AG04449 (cell line): Measurements from ENCODE around the gene ENAM.

Experiments
- CTCF ChIA-PET: fragments of 350-600 bp; formaldehyde crosslinking; extraction: SDS; loops from one replicate; lab custom pipeline; 2021; ENCODE audit warnings: antibody characterized with exemption; lab: Yijun Ruan, JAX
- POLR2A ChIA-PET: fragments of 400-600, 350-600 bp; formaldehyde crosslinking; extraction: SDS; loops from one replicate; lab custom pipeline; 2020; ENCODE audit warnings: antibody characterized with exemption, inconsistent platforms; lab: Yijun Ruan, JAX
- DNase-seq: peaks from one replicate; pipeline ENCODE4 v3.0.0-alpha.2; 2010; ENCODE audit warnings: low read depth, low spot score
- H3K4me3 ChIP-seq: 2 replicates; pipeline ENCODE4 v1.5.1; 2011; ENCODE audit warnings: low read depth, mild to moderate bottlenecking, control low read depth, low read length
- TF ChIP-seq, protein P1 (sequence below): IDR thresholded peaks from one replicate; pipeline ENCODE4 v1.5.1; 2011; ENCODE audit warnings: mild to moderate bottlenecking, moderate library complexity, low read length, control low read depth, inconsistent platforms; ENCODE audit not compliant: insufficient read depth; ENCODE audit errors: missing control alignments

ENAM gene

DNA sequence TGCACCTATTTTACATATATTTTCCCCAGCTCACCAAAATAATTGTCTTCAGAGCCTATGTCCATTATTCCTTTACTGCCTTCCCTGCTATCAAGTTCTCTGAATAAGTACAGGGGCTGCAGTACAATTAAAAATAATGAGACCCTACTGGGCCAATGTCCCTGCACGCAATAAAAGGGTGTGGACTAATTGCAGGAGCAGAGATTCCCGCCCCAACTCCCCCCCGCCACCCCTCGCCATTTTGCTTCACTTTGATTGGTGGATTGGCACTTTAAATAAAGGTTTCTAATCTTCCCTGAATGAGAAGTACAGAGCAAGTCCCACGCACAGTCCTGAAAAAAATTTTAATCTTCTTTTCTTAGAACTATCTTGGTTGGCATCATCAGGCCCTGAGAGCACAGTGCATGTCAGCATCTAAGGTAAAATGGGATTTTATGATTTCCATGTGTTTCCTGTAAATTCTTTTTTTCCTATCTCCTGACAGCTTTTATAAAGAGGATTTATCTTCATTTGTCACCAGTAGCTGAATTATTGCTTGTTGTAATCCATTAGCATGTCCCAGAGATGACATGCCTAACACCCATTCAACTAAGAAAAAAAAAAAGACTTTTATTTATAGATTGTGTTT, 36.5 kb upstream of the ENAM start, which contains the start of gene AMBN:
AMBN (plus strand) TSS at position 302 of the 628 bp plus-strand sequence; CDS start at position 405, 103 bp downstream.
- ChIA-PET CTCF (no interaction called here), POLR2A (no interaction called here)
- H3K4me3 ChIP-seq = no peak within 1 kb of the TSS
- DNase-seq = no peak
- TF ChIP-seq, protein P1, sequence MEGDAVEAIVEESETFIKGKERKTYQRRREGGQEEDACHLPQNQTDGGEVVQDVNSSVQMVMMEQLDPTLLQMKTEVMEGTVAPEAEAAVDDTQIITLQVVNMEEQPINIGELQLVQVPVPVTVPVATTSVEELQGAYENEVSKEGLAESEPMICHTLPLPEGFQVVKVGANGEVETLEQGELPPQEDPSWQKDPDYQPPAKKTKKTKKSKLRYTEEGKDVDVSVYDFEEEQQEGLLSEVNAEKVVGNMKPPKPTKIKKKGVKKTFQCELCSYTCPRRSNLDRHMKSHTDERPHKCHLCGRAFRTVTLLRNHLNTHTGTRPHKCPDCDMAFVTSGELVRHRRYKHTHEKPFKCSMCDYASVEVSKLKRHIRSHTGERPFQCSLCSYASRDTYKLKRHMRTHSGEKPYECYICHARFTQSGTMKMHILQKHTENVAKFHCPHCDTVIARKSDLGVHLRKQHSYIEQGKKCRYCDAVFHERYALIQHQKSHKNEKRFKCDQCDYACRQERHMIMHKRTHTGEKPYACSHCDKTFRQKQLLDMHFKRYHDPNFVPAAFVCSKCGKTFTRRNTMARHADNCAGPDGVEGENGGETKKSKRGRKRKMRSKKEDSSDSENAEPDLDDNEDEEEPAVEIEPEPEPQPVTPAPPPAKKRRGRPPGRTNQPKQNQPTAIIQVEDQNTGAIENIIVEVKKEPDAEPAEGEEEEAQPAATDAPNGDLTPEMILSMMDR = no peak

DNA sequence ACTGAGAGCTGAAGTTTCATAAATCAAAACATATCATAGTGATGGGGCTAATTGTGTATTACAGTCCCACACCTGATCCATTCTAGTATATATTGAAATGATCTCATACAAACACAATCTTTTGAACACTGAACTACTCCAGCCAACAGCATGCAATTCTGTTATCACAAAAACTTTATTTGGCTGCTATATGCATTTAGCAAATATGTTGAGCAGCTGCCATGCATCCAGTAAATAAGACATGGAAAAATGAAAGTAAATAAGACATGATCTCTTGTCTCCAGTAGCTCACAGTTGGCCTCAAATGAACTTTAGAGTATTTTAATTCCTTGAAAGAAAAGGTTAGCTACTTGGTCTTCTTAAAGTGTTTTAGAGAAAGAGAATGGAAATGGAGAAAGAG, 34.3 kb upstream of the ENAM start:
- POLR2A ChIA-PET = no interaction called here
- TF ChIP-seq, protein P1 = no peak
- no peak overlapping the region for H3K4me3 ChIP-seq
- no peak for DNase-seq
- CTCF ChIA-PET = interaction anchor here (0.6 kb wide), 1 partner anchor 159 kb away, joined by 3 read pairs; no protein-coding TSS in a partner anchor

DNA sequence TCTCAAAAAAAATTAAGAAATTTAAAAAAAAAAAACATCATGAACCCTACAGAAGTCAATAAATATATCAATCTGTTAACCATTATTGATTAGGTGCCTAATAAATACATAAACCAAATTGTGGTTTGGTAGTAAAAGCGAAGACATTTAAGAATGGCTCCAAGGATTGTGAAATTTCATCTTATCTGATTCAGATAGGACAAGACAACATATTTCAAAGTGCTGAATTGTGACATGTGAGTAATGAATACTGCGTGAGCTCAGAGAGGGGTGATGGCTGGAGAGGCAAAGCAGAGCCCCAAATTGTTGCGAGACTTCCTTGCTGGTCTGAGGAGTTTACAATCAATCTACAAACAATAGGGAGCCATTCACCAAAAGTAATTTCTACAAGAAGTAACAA, 28.2 kb upstream of the ENAM start:
- TF ChIP-seq, protein P1 = no peak
- POLR2A ChIA-PET = no interaction called here
- CTCF ChIA-PET = interaction anchor here (0.7 to 2.1 kb wide), 4 partner anchors 28 to 1112 kb away, joined by 3 to 10 read pairs (median 3); partner anchors contain the start of gene MOB1B

DNA sequence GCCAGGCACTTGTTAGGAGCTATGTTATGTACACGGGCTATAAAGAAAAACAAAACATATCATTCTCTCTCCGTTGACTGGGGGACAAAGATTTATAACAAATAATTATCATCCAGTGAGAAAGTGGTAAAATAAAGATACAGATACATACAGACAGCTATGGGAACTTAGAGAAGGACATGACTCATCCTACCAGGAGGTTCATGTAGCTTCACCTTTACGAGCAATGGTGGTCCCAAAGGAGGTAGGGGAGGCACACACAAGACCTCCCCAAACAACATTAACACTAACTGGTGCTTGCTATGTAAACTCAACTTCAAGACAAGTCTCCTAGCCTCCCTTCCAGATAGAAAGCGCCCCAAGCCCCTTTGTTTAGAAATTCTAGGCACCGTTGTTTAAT, 27.6 kb upstream of the ENAM start:
- no peak overlapping the region for H3K4me3 ChIP-seq
- TF ChIP-seq, protein P1 = no peak
- ChIA-PET POLR2A (no interaction called here), CTCF (interaction anchor here (0.7 to 2.1 kb wide), 8 partner anchors 13 to 1111 kb away, joined by 3 to 10 read pairs (median 3); partner anchors contain the start of gene MOB1B)
- no peak for DNase-seq

More for the DNA sequence above, 28.2 kb upstream of the ENAM start:
- no peak overlapping the region for H3K4me3 ChIP-seq
- DNase-seq = no peak

DNA sequence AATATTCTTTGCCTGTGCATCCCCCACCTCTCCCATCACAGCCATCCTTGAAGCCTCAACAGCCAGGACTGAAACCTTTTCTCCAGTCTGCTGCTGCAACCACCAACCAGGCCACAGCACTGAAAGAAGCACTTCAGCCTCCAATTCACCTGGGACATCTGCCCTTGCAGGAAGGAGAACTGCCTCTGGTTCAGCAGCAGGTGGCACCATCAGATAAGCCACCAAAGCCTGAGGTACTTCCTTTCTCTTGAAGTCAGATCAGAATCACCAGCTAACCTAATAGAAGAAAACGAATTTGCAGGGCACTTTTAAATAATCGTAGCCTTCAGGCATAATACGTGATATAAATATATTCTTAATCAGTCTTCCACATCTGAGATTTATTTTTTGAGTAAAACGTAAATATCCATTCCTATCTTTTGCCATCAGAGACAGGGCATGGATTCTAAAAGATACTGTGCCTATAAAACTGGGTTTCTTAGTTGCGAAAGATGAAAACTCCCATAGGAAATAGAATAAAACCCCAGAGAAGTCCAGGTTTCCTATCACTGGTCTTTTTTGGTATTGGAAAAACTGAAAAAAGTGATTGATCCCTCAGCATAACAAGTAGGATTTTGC, 27.0 kb upstream of the ENAM start:
- ChIA-PET POLR2A (no interaction called here), CTCF (interaction anchor here (0.8 to 2.1 kb wide), 9 partner anchors 13 to 1110 kb away, joined by 3 to 10 read pairs (median 3); partner anchors contain the start of gene MOB1B)

More for the DNA sequence above, 27.0 kb upstream of the ENAM start:
- peak; percentile 26 for DNase-seq
- no peak overlapping the region for H3K4me3 ChIP-seq
- TF ChIP-seq, protein P1 = peak; percentile 81
